B cell (primary cell): ENCODE results near the gene TSSK6. TPM values are rescaled to one million over a fixed set of nuclear protein-coding genes. Genes with fewer than 3 reads are reported as not detected.

ENCODE experiments used
- ATAC-seq: fragments of 200-7000 bp; cut with Tn5 transposase; one replicate; pipeline ENCODE4 v1.10.0; 2021; ENCODE audit warnings: low read depth, mild to moderate bottlenecking, moderate number of reproducible peaks, moderate library complexity
- CTCF ChIA-PET: fragments of 350-600 bp; sonication (Branson Sonifier 250); formaldehyde crosslinking; loops from one replicate; lab custom pipeline; 2021; ENCODE audit warnings: antibody characterized with exemption, inconsistent platforms; lab: Charles Lee
- POLR2A ChIA-PET: fragments of 350-600 bp; sonication (Branson Sonifier 250); formaldehyde crosslinking; loops from one replicate; lab custom pipeline; 2021; ENCODE audit warnings: antibody characterized with exemption; lab: Charles Lee
- DNase-seq: peaks from one replicate; pipeline ENCODE4 v3.0.0; 2013
- H2AFZ ChIP-seq: 2 replicates; pipeline ENCODE4 v1.6.1; 2012; ENCODE audit warnings: mild to moderate bottlenecking, low read depth, low read length; ENCODE audit not compliant: insufficient read depth, poor library complexity, severe bottlenecking
- H3K27ac ChIP-seq, 2 donors: 1 replicate in 1 of 2; 2 replicates in 1 of 2; pipeline ENCODE4 v1.5.1; 2012 to 2013; ENCODE audit warnings: low read length in 2 of 2, mild to moderate bottlenecking in 2 of 2, moderate library complexity in 1 of 2
- H3K27me3 ChIP-seq, 4 experiments: fragments of 200-600 bp in 1 of 4; sonication (generic) in 1 of 4; replicated peaks in 1 of 4; 1 replicate in 2 of 4; 2 replicates in 2 of 4; pipeline versions ENCODE4 v1.6.1 to v1.7.0; 2013 to 2016; ENCODE audit warnings: low read length in 3 of 4, mild to moderate bottlenecking in 2 of 4, mixed read lengths in 1 of 4, moderate library complexity in 1 of 4; ENCODE audit not compliant: insufficient read depth in 4 of 4, control insufficient read depth in 3 of 4; ENCODE audit errors: control extremely low read depth in 1 of 4
- H3K36me3 ChIP-seq, 2 experiments: replicated peaks in 1 of 2; 1 replicate in 1 of 2; 2 replicates in 1 of 2; pipeline versions ENCODE4 v1.6.1 to v1.7.1; 2013; ENCODE audit warnings: low read length in 1 of 2; ENCODE audit not compliant: insufficient read depth in 2 of 2, control insufficient read depth in 1 of 2; ENCODE audit errors: control extremely low read depth in 1 of 2, extremely low read depth in 1 of 2
- H3K4me1 ChIP-seq, 2 donors: fragments of 200-600 bp in 1 of 2; sonication (generic) in 1 of 2; 1 replicate in 1 of 2; 2 replicates in 1 of 2; pipeline versions ENCODE4 v1.5.1 to v1.6.1; 2013 to 2017; ENCODE audit warnings: low read length in 2 of 2; ENCODE audit not compliant: control insufficient read depth in 2 of 2, insufficient read depth in 2 of 2
- H3K4me2 ChIP-seq: replicated peaks from 2 replicates; pipeline ENCODE3; 2012; ENCODE audit warnings: mild to moderate bottlenecking, low read depth, low read length; ENCODE audit not compliant: poor library complexity, severe bottlenecking
- H3K4me3 ChIP-seq, 5 experiments: fragments of 200-600 bp in 1 of 5; sonication (generic) in 1 of 5; 1 replicate in 3 of 5; 2 replicates in 2 of 5; pipeline versions ENCODE4 v1.5.1 to v1.7.0; 2011 to 2016; ENCODE audit warnings: low read length in 4 of 5, mild to moderate bottlenecking in 4 of 5, low read depth in 2 of 5, control low read depth in 1 of 5, moderate library complexity in 1 of 5; ENCODE audit not compliant: insufficient read depth in 1 of 5; ENCODE audit errors: control extremely low read depth in 1 of 5, extremely low read depth in 1 of 5
- H3K79me2 ChIP-seq: fragments of 200-600 bp; sonication (generic); one replicate; pipeline ENCODE4 v1.6.0; 2016; ENCODE audit warnings: low read length; ENCODE audit not compliant: control insufficient read depth, insufficient read depth
- H3K9ac ChIP-seq: fragments of 200-600 bp; sonication (generic); 2 replicates; pipeline ENCODE4 v1.6.1; 2017; ENCODE audit warnings: mild to moderate bottlenecking, low read length, moderate library complexity
- H3K9me3 ChIP-seq, 3 donors: one replicate each; pipeline versions ENCODE4 v1.6.1 to v1.7.1; 2013; ENCODE audit warnings: low read length in 2 of 3; ENCODE audit not compliant: control insufficient read depth in 2 of 3, insufficient read depth in 1 of 3; ENCODE audit errors: control extremely low read depth in 1 of 3
- H4K20me1 ChIP-seq: 2 replicates; pipeline ENCODE4 v1.6.0; 2012; ENCODE audit warnings: mild to moderate bottlenecking, low read length; ENCODE audit not compliant: insufficient read depth, control insufficient read depth, poor library complexity, severe bottlenecking
- H3K27ac Mint-ChIP-seq: one replicate; pipeline ENCODE4 v1.8.0; 2021; ENCODE audit warnings: mixed read lengths
- H3K27me3 Mint-ChIP-seq: one replicate; pipeline ENCODE4 v1.8.0; 2021; ENCODE audit warnings: mixed read lengths
- H3K4me1 Mint-ChIP-seq: one replicate; pipeline ENCODE4 v1.8.0; 2021; ENCODE audit warnings: mixed read lengths
- H3K4me3 Mint-ChIP-seq: one replicate; pipeline ENCODE4 v1.8.0; 2021; ENCODE audit warnings: mixed read lengths
- H3K9me3 Mint-ChIP-seq: one replicate; pipeline ENCODE4 v1.8.0; 2022; ENCODE audit warnings: mixed read lengths; ENCODE audit not compliant: insufficient read depth
- EZH2 ChIP-seq: IDR thresholded peaks from 2 replicates; pipeline ENCODE4 v1.6.1; 2012; ENCODE audit warnings: borderline replicate concordance, low read depth, mild to moderate bottlenecking, moderate library complexity, low read length; ENCODE audit not compliant: insufficient read depth, poor library complexity, severe bottlenecking
- WGBS: methylation state at CpG from one replicate; pipeline ENCODE4 v1.1.5; 2013; ENCODE audit warnings: missing lambda C conversion rate; ENCODE audit not compliant: insufficient coverage; 5-methylcytosine and 5-hydroxymethylcytosine counted together
- intact Hi-C: fragments of 100-400 bp; cut with micrococcal nuclease; formaldehyde crosslinking; loops from one replicate; pipeline ENCODE4 v1.10.0; 2022
- polyA plus RNA-seq: library from polyadenylated mRNA; depleted of rRNA; stranded (reverse); fragments of >200 nt; gene quantifications from 2 replicates; pipeline ENCODE4 v1.2.3, GENCODE V29; 2012
- total RNA-seq, 2 donors: library from RNA; stranded (reverse); fragments of 120-200 nt in 1 of 2; gene quantifications; 1 replicate in 1 of 2; 2 replicates in 1 of 2; pipeline versions ENCODE4 v1.2.3 to v1.2.4, GENCODE V29; 2013 to 2022
- TF ChIP-seq, protein P1 (sequence below): fragments of 200-600 bp; IDR thresholded peaks from one replicate; pipeline ENCODE4 v1.8.0; 2022; ENCODE audit warnings: antibody characterized with exemption, mild to moderate bottlenecking

The TSSK6 gene
- total and polyA plus RNA-seq, 2 donors (not counting 1 experiment from before 2014, with no cell fraction given), result 8.9 to 9.6 TPM

DNA sequence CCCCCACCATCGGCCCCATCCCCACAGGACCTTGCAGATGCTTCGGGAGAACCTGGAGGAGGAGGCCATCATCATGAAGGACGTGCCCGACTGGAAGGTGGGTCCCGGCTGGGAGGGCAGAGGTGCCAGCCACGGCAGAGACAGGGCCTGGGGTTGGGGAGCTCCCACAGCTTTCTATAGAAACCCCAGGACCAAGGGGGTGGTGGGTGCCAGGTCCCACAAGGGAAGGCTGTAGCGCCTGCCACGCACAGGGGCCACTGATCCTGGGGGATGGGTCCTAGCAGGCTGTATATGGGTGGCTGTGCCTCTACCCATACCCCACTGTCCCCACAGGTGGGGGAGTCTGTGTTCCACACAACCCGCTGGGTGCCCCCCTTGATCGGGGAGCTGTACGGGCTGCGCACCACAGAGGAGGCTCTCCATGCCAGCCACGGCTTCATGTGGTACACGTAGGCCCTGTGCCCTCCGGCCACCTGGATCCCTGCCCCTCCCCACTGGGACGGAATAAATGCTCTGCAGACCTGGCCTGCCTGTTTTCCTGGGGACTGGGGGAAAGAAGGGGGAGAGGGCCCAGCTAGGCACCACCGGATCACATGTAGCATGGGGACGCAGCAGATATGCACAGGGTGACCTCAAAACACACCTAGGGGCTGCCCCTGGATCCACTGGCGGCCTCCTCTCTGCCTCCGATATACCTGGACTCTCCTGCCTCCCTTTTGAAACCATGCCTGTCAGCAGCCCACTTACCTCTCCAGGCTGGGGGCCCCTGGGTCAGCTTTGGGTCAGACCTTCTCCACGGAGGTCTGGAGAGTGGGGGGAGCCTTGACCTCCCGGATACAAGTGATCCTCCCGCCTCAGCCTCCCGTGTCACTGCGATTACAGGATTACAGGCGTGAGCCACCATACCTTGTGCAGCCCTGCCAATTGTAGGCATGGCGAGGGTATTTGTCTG is 12.6 kb upstream of the TSSK6 start:
- TF ChIP-seq EZH2, result no peak
- TF ChIP-seq, protein P1, sequence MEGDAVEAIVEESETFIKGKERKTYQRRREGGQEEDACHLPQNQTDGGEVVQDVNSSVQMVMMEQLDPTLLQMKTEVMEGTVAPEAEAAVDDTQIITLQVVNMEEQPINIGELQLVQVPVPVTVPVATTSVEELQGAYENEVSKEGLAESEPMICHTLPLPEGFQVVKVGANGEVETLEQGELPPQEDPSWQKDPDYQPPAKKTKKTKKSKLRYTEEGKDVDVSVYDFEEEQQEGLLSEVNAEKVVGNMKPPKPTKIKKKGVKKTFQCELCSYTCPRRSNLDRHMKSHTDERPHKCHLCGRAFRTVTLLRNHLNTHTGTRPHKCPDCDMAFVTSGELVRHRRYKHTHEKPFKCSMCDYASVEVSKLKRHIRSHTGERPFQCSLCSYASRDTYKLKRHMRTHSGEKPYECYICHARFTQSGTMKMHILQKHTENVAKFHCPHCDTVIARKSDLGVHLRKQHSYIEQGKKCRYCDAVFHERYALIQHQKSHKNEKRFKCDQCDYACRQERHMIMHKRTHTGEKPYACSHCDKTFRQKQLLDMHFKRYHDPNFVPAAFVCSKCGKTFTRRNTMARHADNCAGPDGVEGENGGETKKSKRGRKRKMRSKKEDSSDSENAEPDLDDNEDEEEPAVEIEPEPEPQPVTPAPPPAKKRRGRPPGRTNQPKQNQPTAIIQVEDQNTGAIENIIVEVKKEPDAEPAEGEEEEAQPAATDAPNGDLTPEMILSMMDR, result no peak
- no peaks in the 10 kb centered on the region for H3K27me3 ChIP-seq
- peaks cover 41% of the 10 kb centered on the region for H3K79me2 ChIP-seq
- no peak for ATAC-seq
- no peak overlapping the region for H3K27ac ChIP-seq
- H3K4me3 Mint-ChIP-seq, result no peak overlapping the region
- intact Hi-C loops, result no loop called here
- no peak for DNase-seq
- peaks cover 25% of the 10 kb centered on the region for H3K4me1 Mint-ChIP-seq
- no peaks in the 10 kb centered on the region for H3K9me3 Mint-ChIP-seq
- no peak overlapping the region for H3K4me3 ChIP-seq
- H2AFZ ChIP-seq, result no peak overlapping the region
- H3K36me3 ChIP-seq, result peaks cover 0 to 30% of the 10 kb centered on the region in 2 experiments
- 96% methylated on average over 19 of the region's 27 CpGs for WGBS
- peaks cover 37% of the 10 kb centered on the region for H4K20me1 ChIP-seq
- no peak overlapping the region for H3K27ac Mint-ChIP-seq
- no peaks in the 10 kb centered on the region for H3K27me3 Mint-ChIP-seq
- ChIA-PET CTCF (interaction anchor here (4.8 to 7.5 kb wide), 2 partner anchors 117 to 431 kb away, joined by 49 to 88 read pairs; partner anchors contain the start of gene GMIP), POLR2A (no interaction called here)
- H3K9ac ChIP-seq, result no peak overlapping the region
- H3K4me1 ChIP-seq, result peaks cover 15 to 45% of the 10 kb centered on the region in 2 donors
- peaks cover 0 to 3% (median 0%) of the 10 kb centered on the region in 3 donors for H3K9me3 ChIP-seq
- no peak overlapping the region for H3K4me2 ChIP-seq

DNA sequence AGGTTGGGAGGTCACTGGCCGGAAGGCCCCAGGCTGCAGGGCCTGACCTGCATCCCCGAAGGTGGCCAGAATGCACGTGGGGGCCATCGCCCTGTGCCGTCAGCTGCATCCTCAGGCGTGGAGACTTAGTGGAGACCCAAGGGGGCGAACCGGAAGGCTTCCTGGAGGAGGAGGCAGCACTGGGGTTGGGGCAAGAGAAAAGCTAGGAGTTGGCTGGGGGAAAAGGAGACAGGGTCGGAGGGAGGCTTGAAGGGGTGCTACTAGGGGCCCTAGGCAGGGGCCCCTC is 12.0 kb upstream of the TSSK6 start:
- no peaks in the 10 kb centered on the region for H3K27me3 ChIP-seq
- no peak overlapping the region for H3K27ac ChIP-seq
- no peak overlapping the region for H2AFZ ChIP-seq
- peaks cover 11 to 41% of the 10 kb centered on the region in 2 donors for H3K4me1 ChIP-seq
- H3K27me3 Mint-ChIP-seq, result no peaks in the 10 kb centered on the region
- ChIA-PET POLR2A (no interaction called here), CTCF (no interaction called here)
- peaks cover 0 to 30% of the 10 kb centered on the region in 2 experiments for H3K36me3 ChIP-seq
- ATAC-seq, result no peak
- DNase-seq, result no peak
- H4K20me1 ChIP-seq, result peaks cover 40% of the 10 kb centered on the region
- WGBS, result 96% methylated on average over 8 of the region's 9 CpGs
- H3K4me3 Mint-ChIP-seq, result no peak overlapping the region
- H3K4me1 Mint-ChIP-seq, result peaks cover 29% of the 10 kb centered on the region
- no peak overlapping the region for H3K4me2 ChIP-seq
- intact Hi-C loops, result no loop called here
- H3K9ac ChIP-seq, result no peak overlapping the region
- H3K9me3 Mint-ChIP-seq, result no peaks in the 10 kb centered on the region
- no peak for TF ChIP-seq EZH2
- TF ChIP-seq, protein P1, result no peak
- H3K27ac Mint-ChIP-seq, result no peak overlapping the region
- peaks cover 47% of the 10 kb centered on the region for H3K79me2 ChIP-seq
- H3K9me3 ChIP-seq, result no peaks in the 10 kb centered on the region
- H3K4me3 ChIP-seq, result no peak overlapping the region
